K562 (cell line): Measurements from ENCODE around the gene TTC9C. TPM values are rescaled to one million over a fixed set of nuclear protein-coding genes. Genes with fewer than 3 reads are reported as not detected.
A peak's percentile ranks its signal among the peaks of the same experiment; 100 is the strongest.

Experiments used
- BCL6 ChIP-seq: fragments of 250-450 bp; sonication (Bioruptor Pico); IDR thresholded peaks from 2 replicates; pipeline ENCODE4 v1.4.0; 2020
- CBX8 ChIP-seq: fragments of 200-600 bp; sonication (generic); IDR thresholded peaks from 2 replicates; pipeline ENCODE4 v1.6.1; 2012; ENCODE audit warnings: borderline replicate concordance, mixed run types, low read depth, mild to moderate bottlenecking, moderate library complexity, mixed read lengths, low read length, control low read depth, inconsistent platforms; ENCODE audit not compliant: poor library complexity, severe bottlenecking; ENCODE audit errors: extremely low read depth
- FOXJ2 ChIP-seq: fragments of 200-800 bp; sonication (Bioruptor generic); IDR thresholded peaks from 2 replicates; pipeline ENCODE4 v1.6.1; 2016; ENCODE audit warnings: missing genetic modification characterization, missing compliant biosample characterization
- HDAC6 ChIP-seq: IDR thresholded peaks from 2 replicates; pipeline ENCODE4 v1.6.1; 2012; ENCODE audit warnings: low read depth, mild to moderate bottlenecking, control low read depth, inconsistent platforms, low read length, moderate library complexity
- HNRNPH1 ChIP-seq: fragments of 200-400 bp; formaldehyde crosslinking; optimal IDR thresholded peaks from 2 replicates; pipeline ENCODE3; 2017; ENCODE audit warnings: low read depth, mild to moderate bottlenecking, low read length, moderate library complexity
- MCM7 ChIP-seq, 2 experiments: fragments of 450-650 bp; IDR thresholded peaks; 2 replicates each; pipeline ENCODE4 v1.6.1; 2016 to 2018
- MEIS2 ChIP-seq: fragments of 450-650 bp; IDR thresholded peaks from 2 replicates; pipeline ENCODE4 v1.6.1; 2014; ENCODE audit warnings: mild to moderate bottlenecking; ENCODE audit not compliant: partially characterized antibody
- POU5F1 ChIP-seq: fragments of 150-350 bp; IDR thresholded peaks from 2 replicates; pipeline ENCODE4 v1.6.1; 2014; ENCODE audit warnings: borderline replicate concordance, low read length, low read depth, mild to moderate bottlenecking; ENCODE audit not compliant: partially characterized antibody
- PTBP1 ChIP-seq: fragments of 200-400 bp; formaldehyde crosslinking; IDR thresholded peaks from 2 replicates; pipeline ENCODE4 v1.6.1; 2017; ENCODE audit warnings: low read depth, low read length
- RNF2 ChIP-seq: sonication (generic); IDR thresholded peaks from 2 replicates; pipeline ENCODE4 v1.6.1; 2016
- SMC3 ChIP-seq: conservative IDR thresholded peaks from 2 replicates; pipeline ENCODE4 v1.6.1; 2011; ENCODE audit warnings: low read depth, low read length, improper control_type of control experiment; ENCODE audit not compliant: insufficient read depth
- XRCC4 ChIP-seq: IDR thresholded peaks from one replicate; pipeline ENCODE4 v1.6.1; 2011; ENCODE audit not compliant: insufficient read depth, insufficient read length; ENCODE audit errors: extremely low read depth
- ZFP1 ChIP-seq: fragments of 450-650 bp; formaldehyde crosslinking; IDR thresholded peaks from 2 replicates; pipeline ENCODE4 v1.4.0; 2020; ENCODE audit warnings: mild to moderate bottlenecking, mixed read lengths
- ZNF217 ChIP-seq: sonication (generic); formaldehyde crosslinking; IDR thresholded peaks from 2 replicates; pipeline ENCODE4 v1.8.0; 2022; ENCODE audit warnings: mild to moderate bottlenecking, missing genetic modification reagents
- ZNF24 ChIP-seq: fragments of 450-650 bp; IDR thresholded peaks from 2 replicates; pipeline ENCODE4 v1.6.1; 2016
- ZNF253 ChIP-seq: fragments of 250-450 bp; sonication (Bioruptor Pico); conservative IDR thresholded peaks from 2 replicates; pipeline ENCODE4 v1.6.1; 2021; ENCODE audit warnings: mild to moderate bottlenecking
- ZNF431 ChIP-seq: sonication (generic); formaldehyde crosslinking; IDR thresholded peaks from 2 replicates; pipeline ENCODE4 v1.8.0; 2022; ENCODE audit warnings: mild to moderate bottlenecking, missing genetic modification reagents
- ZNF57 ChIP-seq: fragments of 450-650 bp; formaldehyde crosslinking; IDR thresholded peaks from 2 replicates; pipeline ENCODE4 v1.4.0; 2020; ENCODE audit warnings: mild to moderate bottlenecking, moderate library complexity
- ZNF695 ChIP-seq: fragments of 450-650 bp; formaldehyde crosslinking; IDR thresholded peaks from 2 replicates; pipeline ENCODE4 v1.4.0; 2020; ENCODE audit warnings: mild to moderate bottlenecking, moderate library complexity
- polyA plus RNA-seq, 8 experiments: library from polyadenylated mRNA; depleted of rRNA in 4 of 8; stranded (reverse) in 5 of 8; unstranded in 3 of 8; fragments of >200 nt; fragmentation: Nextera tagmentation in 2 of 8; fragmentation: Illumina TruSeq in 1 of 8; extraction: Ambion mirVana in 2 of 8; extraction: Trizol in 1 of 8; gene quantifications; 2 replicates each; pipeline versions ENCODE4 v1.2.1 to v1.2.3, GENCODE V29; 2011 to 2014; ENCODE audit warnings: inconsistent platforms in 1 of 8, missing spikeins in 1 of 8
- total RNA-seq, 7 experiments: library from RNA; depleted of rRNA in 6 of 7; stranded (reverse); fragments of >200 nt in 6 of 7; fragmentation: Illumina TruSeq in 2 of 7; extraction: Trizol in 2 of 7; gene quantifications; 2 replicates each; pipeline versions ENCODE4 v1.2.1 to v1.2.3, GENCODE V29; 2011 to 2021; ENCODE audit warnings: low replicate concordance in 1 of 7
- TF ChIP-seq, protein P1 (sequence below), 3 experiments: fragments of 200-800 bp in 1 of 3; sonication (Bioruptor generic) in 1 of 3; sonication (generic) in 1 of 3; formaldehyde crosslinking in 1 of 3; IDR thresholded peaks; 2 replicates each; pipeline versions ENCODE4 v1.6.1 to v1.8.0; 2016 to 2022; ENCODE audit warnings: mild to moderate bottlenecking in 2 of 3, missing compliant biosample characterization in 2 of 3, missing genetic modification characterization in 2 of 3, missing genetic modification reagents in 1 of 3
- TF ChIP-seq, protein P2 (sequence below): fragments of 250-450 bp; sonication (Bioruptor Pico); IDR thresholded peaks from 2 replicates; pipeline ENCODE4 v1.5.1; 2021; ENCODE audit warnings: mild to moderate bottlenecking
- TF ChIP-seq, protein P3 (sequence below): IDR thresholded peaks from 2 replicates; pipeline ENCODE4 v1.6.1; 2011; ENCODE audit not compliant: insufficient read length; ENCODE audit errors: extremely low read depth
- TF ChIP-seq, protein P4 (sequence below): fragments of 250-450 bp; sonication (Bioruptor Pico); IDR thresholded peaks from 2 replicates; pipeline ENCODE4 v1.8.0; 2021; ENCODE audit warnings: mild to moderate bottlenecking, moderate library complexity

Gene TTC9C
- total and polyA plus RNA-seq, 9 of the 15 experiments (the other 6 are each of a cell fraction or from before 2014, with no cell fraction given) = 32.8 to 59.0 (median 37.1) TPM

DNA sequence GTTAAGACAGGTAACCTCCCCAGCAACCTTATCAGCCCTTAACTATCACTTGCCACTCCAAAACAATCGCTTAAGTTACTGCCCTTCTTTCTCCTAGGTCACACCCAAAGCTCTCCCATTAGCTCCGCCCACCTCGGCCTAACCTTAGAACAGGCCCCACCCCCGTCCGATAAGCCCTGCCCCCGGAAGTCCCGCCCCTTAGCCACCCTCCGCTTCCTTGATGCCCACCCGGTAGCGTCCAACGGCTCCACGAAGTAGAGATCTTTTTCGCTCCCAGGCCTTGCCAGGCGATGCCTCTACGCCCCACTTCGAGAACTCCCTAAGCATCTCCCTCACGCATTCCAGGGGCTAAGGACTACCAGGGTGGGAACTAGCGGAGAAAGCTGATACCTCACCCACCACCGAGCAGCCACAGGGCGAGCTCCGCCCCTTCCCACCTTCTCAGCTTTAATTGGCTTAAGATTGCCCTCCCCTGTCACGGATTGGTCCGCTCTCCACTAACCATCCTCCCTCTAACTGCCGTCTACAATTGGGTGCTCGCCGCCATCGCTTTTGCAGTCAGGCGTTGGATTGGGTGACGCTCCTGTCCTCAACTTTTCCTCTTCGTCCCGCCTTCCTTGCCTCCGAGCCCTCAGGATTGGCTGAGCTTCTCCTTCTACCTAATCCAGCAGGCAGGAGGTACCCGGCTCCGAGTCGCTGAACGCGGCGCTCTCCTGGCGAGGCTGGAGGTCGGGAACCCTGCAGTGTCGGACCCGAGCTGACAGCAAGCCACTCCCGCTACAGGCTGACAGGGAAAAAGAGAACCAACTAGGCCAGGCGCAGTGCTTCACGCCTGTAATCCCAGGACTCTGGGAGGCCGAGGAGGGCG is 25.7 kb downstream of the TTC9C start, which contains the start of gene ZBTB3 (continued):
- TF ChIP-seq, protein P1, sequence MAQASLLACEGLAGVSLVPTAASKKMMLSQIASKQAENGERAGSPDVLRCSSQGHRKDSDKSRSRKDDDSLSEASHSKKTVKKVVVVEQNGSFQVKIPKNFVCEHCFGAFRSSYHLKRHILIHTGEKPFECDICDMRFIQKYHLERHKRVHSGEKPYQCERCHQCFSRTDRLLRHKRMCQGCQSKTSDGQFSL (CRISPR knock-in tag; IDR thresholded peaks at IDR 0.05) = peak; percentile 13; the same call in 1 of the 2 replicates
- TF ChIP-seq, protein P1 (tag; IDR thresholded peaks at IDR 0.05) = no peak
- TF ChIP-seq ZNF253 (CRISPR knock-in tag) (no peak), RNF2 (no peak), ZNF57 (CRISPR knock-in tag) (no peak), PTBP1 (no peak), CBX8 (no peak), SMC3 (no peak), POU5F1 (no peak), BCL6 (CRISPR knock-in tag) (no peak), HDAC6 (no peak), XRCC4 (no peak), MCM7 (IDR thresholded peaks at IDR 0.05) (no peak), ZNF431 (no peak), ZNF695 (no peak), ZNF24 (no peak), ZFP1 (CRISPR knock-in tag) (no peak), FOXJ2 (tag) (no peak), HNRNPH1 (no peak), MEIS2 (peak; percentile 19), ZNF217 (no peak)
- TF ChIP-seq, protein P2, sequence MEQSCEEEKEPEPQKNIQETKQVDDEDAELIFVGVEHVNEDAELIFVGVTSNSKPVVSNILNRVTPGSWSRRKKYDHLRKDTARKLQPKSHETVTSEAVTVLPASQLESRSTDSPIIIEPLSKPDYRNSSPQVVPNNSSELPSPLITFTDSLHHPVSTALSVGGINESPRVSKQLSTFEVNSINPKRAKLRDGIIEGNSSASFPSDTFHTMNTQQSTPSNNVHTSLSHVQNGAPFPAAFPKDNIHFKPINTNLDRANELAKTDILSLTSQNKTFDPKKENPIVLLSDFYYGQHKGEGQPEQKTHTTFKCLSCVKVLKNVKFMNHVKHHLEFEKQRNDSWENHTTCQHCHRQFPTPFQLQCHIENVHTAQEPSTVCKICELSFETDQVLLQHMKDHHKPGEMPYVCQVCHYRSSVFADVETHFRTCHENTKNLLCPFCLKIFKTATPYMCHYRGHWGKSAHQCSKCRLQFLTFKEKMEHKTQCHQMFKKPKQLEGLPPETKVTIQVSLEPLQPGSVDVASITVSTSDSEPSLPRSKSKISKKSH (CRISPR knock-in tag) = no peak
- TF ChIP-seq, protein P3, sequence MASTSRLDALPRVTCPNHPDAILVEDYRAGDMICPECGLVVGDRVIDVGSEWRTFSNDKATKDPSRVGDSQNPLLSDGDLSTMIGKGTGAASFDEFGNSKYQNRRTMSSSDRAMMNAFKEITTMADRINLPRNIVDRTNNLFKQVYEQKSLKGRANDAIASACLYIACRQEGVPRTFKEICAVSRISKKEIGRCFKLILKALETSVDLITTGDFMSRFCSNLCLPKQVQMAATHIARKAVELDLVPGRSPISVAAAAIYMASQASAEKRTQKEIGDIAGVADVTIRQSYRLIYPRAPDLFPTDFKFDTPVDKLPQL = no peak
- TF ChIP-seq, protein P4, sequence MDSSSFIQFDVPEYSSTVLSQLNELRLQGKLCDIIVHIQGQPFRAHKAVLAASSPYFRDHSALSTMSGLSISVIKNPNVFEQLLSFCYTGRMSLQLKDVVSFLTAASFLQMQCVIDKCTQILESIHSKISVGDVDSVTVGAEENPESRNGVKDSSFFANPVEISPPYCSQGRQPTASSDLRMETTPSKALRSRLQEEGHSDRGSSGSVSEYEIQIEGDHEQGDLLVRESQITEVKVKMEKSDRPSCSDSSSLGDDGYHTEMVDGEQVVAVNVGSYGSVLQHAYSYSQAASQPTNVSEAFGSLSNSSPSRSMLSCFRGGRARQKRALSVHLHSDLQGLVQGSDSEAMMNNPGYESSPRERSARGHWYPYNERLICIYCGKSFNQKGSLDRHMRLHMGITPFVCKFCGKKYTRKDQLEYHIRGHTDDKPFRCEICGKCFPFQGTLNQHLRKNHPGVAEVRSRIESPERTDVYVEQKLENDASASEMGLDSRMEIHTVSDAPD = no peak
